HG03097 (cell line): ENCODE data around the gene TAF1C.

Source experiments
- ATAC-seq: cut with Tn5 transposase; IDR thresholded peaks from one replicate; pipeline ENCODE4 v1.9.1; 2021; ENCODE audit not compliant: unreplicated experiment, low FRiP score

TAF1C gene

DNA sequence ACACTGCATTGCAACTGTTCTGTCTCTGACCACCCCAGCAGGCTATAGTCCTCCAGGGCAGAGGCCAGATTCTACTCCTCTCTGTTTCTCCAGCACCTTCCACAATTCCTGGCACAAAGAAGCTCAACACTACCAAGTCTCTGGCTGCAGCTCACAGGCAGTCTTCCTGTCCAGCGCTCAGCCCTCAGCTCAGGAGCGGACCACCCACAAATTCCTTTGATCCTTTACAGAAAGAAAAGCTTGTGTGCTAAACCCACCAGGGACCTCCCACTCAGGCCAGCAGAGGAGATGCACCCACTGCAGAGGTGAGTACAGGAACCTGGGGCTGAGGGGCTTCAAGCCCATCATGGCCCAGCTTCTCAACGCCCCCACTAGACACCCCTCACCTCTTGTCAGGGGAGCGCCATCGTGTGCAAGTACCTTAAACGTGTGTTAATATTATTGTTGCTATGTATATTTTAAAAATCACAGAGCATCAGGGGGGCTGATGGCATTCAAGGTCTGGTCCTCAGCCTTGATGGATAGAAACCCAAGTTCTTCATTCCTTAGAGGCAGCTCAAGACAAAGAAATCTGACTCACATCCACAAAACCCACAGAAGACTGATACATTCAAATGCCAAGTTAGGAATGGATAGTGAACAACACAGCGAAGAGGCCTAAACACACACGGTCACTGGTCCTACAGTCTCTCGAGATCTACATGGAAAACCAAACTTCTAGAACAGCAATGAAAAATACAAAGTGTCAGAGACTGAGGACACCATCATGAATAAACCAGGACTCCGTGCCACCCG lies 50.3 kb downstream of the TAF1C start:
- ATAC-seq: no peak

GRCh38 chr16:84132527-84133285 lies 54.2 kb downstream of the TAF1C start:
- ATAC-seq: no peak

DNA sequence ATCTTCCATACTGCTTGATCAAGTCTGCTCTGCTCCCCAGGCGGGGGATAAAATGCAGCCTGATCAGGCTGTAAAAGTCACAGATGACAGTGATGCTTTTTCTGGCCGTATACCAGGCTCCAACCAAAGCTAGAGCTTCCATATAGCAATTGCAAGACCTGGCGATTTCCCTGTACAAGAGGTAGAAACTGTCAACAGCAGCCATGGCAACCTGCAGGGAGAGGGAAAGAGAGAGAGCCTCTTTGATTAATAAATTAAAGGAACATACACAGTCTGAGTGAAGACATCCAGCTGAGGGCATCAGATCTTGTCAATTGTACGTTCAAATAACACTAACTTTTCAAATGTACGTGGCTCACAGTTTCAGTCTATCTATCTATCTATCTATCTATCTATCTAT lies 55.7 kb downstream of the TAF1C start:
- no peak for ATAC-seq
